Neural cell (in vitro differentiated cells): ENCODE data around the gene CD8A. TPM values are rescaled to one million over a fixed set of nuclear protein-coding genes. Genes with fewer than 3 reads are reported as not detected.

Experiments used
- H2AFZ ChIP-seq: fragments of 200-600, 300-800 bp; sonication (generic), shearing (Covaris generic); 2 replicates; pipeline ENCODE4 v1.6.0; 2014; ENCODE audit warnings: low read depth, mild to moderate bottlenecking, antibody characterized with exemption, low read length, moderate library complexity
- H3F3A ChIP-seq: fragments of 200-600 bp; shearing (Covaris generic); 2 replicates; pipeline ENCODE4 v1.6.1; 2016; ENCODE audit warnings: mild to moderate bottlenecking, moderate library complexity, mixed read lengths, antibody characterized with exemption, low read length; ENCODE audit not compliant: insufficient read depth, poor library complexity, severe bottlenecking
- H3K27ac ChIP-seq: fragments of 200-600, 300-800 bp; sonication (generic), shearing (Covaris generic); 2 replicates; pipeline ENCODE4 v1.5.1; 2014; ENCODE audit warnings: mild to moderate bottlenecking, low read length, moderate library complexity
- H3K27me3 ChIP-seq: fragments of 300-800, 200-600 bp; sonication (generic), shearing (Covaris generic); 2 replicates; pipeline ENCODE4 v1.6.0; 2014; ENCODE audit warnings: mild to moderate bottlenecking, low read depth, low read length, moderate library complexity; ENCODE audit not compliant: insufficient read depth
- H3K36me3 ChIP-seq: fragments of 300-800, 200-600 bp; sonication (generic), shearing (Covaris generic); 2 replicates; pipeline ENCODE4 v1.5.1; 2014; ENCODE audit warnings: mild to moderate bottlenecking, antibody characterized with exemption, low read length, moderate library complexity; ENCODE audit not compliant: insufficient read depth
- H3K4me2 ChIP-seq: fragments of 300-800, 200-600 bp; sonication (generic), shearing (Covaris generic); 2 replicates; pipeline ENCODE4 v1.6.0; 2014; ENCODE audit warnings: mild to moderate bottlenecking, low read length
- H3K4me3 ChIP-seq: fragments of 300-800, 200-600 bp; sonication (generic), shearing (Covaris generic); 2 replicates; pipeline ENCODE4 v1.5.1; 2014; ENCODE audit warnings: mild to moderate bottlenecking, low read length, moderate library complexity
- H3K79me2 ChIP-seq: fragments of 200-600 bp; shearing (Covaris generic); replicated peaks from 2 replicates; pipeline ENCODE4 v1.6.0; 2014; ENCODE audit warnings: mild to moderate bottlenecking, low read length, moderate library complexity; ENCODE audit not compliant: insufficient read depth
- H3K9ac ChIP-seq: fragments of 300-800, 200-600 bp; sonication (generic), shearing (Covaris generic); 2 replicates; pipeline ENCODE4 v1.6.1; 2016; ENCODE audit warnings: mild to moderate bottlenecking, low read length, mixed read lengths
- H3K9me2 ChIP-seq: fragments of 200-600 bp; shearing (Covaris generic); 2 replicates; pipeline ENCODE4 v1.6.1; 2016; ENCODE audit warnings: mild to moderate bottlenecking, low read length, mixed read lengths; ENCODE audit not compliant: insufficient read depth
- H3K9me3 ChIP-seq: fragments of 200-600, 300-800 bp; sonication (generic), shearing (Covaris generic); 2 replicates; pipeline ENCODE4 v1.6.1; 2016; ENCODE audit warnings: mild to moderate bottlenecking, mixed run types, low read length, moderate library complexity, mixed read lengths
- H4K20me1 ChIP-seq: fragments of 200-600 bp; shearing (Covaris generic); 2 replicates; pipeline ENCODE4 v1.6.1; 2016; ENCODE audit warnings: mild to moderate bottlenecking, mixed run types; ENCODE audit not compliant: insufficient read depth
- CTCF ChIP-seq: fragments of 450-650 bp; IDR thresholded peaks from 2 replicates; pipeline ENCODE4 v1.5.1; 2014; ENCODE audit warnings: antibody characterized with exemption, mild to moderate bottlenecking, moderate library complexity; ENCODE audit not compliant: poor library complexity, severe bottlenecking
- EP300 ChIP-seq: fragments of 450-650 bp; conservative IDR thresholded peaks from 2 replicates; pipeline ENCODE4 v1.6.1; 2014; ENCODE audit warnings: antibody characterized with exemption, mild to moderate bottlenecking, moderate library complexity; ENCODE audit not compliant: poor library complexity, severe bottlenecking
- EZH2 ChIP-seq: fragments of 200-600, 300-800 bp; shearing (Covaris generic), sonication (generic); IDR thresholded peaks from 2 replicates; pipeline ENCODE4 v1.6.1; 2014; ENCODE audit warnings: antibody characterized with exemption, low read length, borderline replicate concordance, mild to moderate bottlenecking; ENCODE audit not compliant: insufficient read depth, poor library complexity, severe bottlenecking
- MXI1 ChIP-seq: fragments of 450-650 bp; conservative IDR thresholded peaks from 2 replicates; pipeline ENCODE4 v1.6.1; 2014; ENCODE audit warnings: antibody characterized with exemption, mild to moderate bottlenecking; ENCODE audit not compliant: poor library complexity, severe bottlenecking
- POLR2AphosphoS5 ChIP-seq: IDR thresholded peaks from 2 replicates; pipeline ENCODE4 v1.6.1; 2012
- RAD21 ChIP-seq: fragments of 450-650 bp; conservative IDR thresholded peaks from 2 replicates; pipeline ENCODE4 v1.6.1; 2014; ENCODE audit warnings: antibody characterized with exemption, mild to moderate bottlenecking, moderate library complexity
- SMC3 ChIP-seq: fragments of 450-650 bp; conservative IDR thresholded peaks from 2 replicates; pipeline ENCODE4 v1.6.1; 2014; ENCODE audit warnings: antibody characterized with exemption, mild to moderate bottlenecking, moderate library complexity; ENCODE audit not compliant: poor library complexity
- TAF1 ChIP-seq: IDR thresholded peaks from 2 replicates; pipeline ENCODE4 v1.6.1; 2012; ENCODE audit warnings: low read depth
- polyA plus RNA-seq: library from polyadenylated mRNA; depleted of rRNA; stranded (reverse); fragments of >200 nt; gene quantifications from 2 replicates; pipeline ENCODE4 v1.2.3, GENCODE V29; 2014
- TF ChIP-seq, protein P1 (sequence below): IDR thresholded peaks from 2 replicates; pipeline ENCODE4 v1.6.1; 2012; ENCODE audit warnings: borderline replicate concordance

Gene CD8A
- polyA plus RNA-seq, 1 donor from 2014 or later, result 2.2 TPM

- no peaks in the 10 kb centered on the region for H3K79me2 ChIP-seq
- no peaks in the 10 kb centered on the region for H3K9me2 ChIP-seq
- H3K9ac ChIP-seq, result no peak overlapping the region
- no peaks in the 10 kb centered on the region for H3K9me3 ChIP-seq
- no peak overlapping the region for H3K4me2 ChIP-seq
- H2AFZ ChIP-seq, result no peak overlapping the region
- H3F3A ChIP-seq, result no peaks in the 10 kb centered on the region
- no peaks in the 10 kb centered on the region for H3K36me3 ChIP-seq
- H3K27me3 ChIP-seq, result no peaks in the 10 kb centered on the region
- no peak overlapping the region for H3K27ac ChIP-seq
- no peaks in the 10 kb centered on the region for H4K20me1 ChIP-seq
- no peak overlapping the region for H3K4me3 ChIP-seq
- TF ChIP-seq, protein P1, sequence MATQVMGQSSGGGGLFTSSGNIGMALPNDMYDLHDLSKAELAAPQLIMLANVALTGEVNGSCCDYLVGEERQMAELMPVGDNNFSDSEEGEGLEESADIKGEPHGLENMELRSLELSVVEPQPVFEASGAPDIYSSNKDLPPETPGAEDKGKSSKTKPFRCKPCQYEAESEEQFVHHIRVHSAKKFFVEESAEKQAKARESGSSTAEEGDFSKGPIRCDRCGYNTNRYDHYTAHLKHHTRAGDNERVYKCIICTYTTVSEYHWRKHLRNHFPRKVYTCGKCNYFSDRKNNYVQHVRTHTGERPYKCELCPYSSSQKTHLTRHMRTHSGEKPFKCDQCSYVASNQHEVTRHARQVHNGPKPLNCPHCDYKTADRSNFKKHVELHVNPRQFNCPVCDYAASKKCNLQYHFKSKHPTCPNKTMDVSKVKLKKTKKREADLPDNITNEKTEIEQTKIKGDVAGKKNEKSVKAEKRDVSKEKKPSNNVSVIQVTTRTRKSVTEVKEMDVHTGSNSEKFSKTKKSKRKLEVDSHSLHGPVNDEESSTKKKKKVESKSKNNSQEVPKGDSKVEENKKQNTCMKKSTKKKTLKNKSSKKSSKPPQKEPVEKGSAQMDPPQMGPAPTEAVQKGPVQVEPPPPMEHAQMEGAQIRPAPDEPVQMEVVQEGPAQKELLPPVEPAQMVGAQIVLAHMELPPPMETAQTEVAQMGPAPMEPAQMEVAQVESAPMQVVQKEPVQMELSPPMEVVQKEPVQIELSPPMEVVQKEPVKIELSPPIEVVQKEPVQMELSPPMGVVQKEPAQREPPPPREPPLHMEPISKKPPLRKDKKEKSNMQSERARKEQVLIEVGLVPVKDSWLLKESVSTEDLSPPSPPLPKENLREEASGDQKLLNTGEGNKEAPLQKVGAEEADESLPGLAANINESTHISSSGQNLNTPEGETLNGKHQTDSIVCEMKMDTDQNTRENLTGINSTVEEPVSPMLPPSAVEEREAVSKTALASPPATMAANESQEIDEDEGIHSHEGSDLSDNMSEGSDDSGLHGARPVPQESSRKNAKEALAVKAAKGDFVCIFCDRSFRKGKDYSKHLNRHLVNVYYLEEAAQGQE, result no peak
- TF ChIP-seq MXI1 (no peak), CTCF (no peak), TAF1 (no peak), SMC3 (no peak), EZH2 (no peak)
These were observed 15.5 kb upstream of the CD8A start for GRCh38 chr2:86806059-86806857.

- no peak overlapping the region for H3K9ac ChIP-seq
- H3K27me3 ChIP-seq, result no peaks in the 10 kb centered on the region
- no peak overlapping the region for H3K4me2 ChIP-seq
- no peaks in the 10 kb centered on the region for H4K20me1 ChIP-seq
- H3K9me2 ChIP-seq, result no peaks in the 10 kb centered on the region
- peaks cover 3% of the 10 kb centered on the region for H3K9me3 ChIP-seq
- no peak for TF ChIP-seq RAD21
- TF ChIP-seq TAF1, result no peak
- TF ChIP-seq CTCF, result no peak
- TF ChIP-seq, protein P1, result no peak
- no peak for TF ChIP-seq MXI1
- TF ChIP-seq EZH2, result no peak
- no peak for TF ChIP-seq POLR2AphosphoS5
- no peak for TF ChIP-seq EP300
- no peak overlapping the region for H2AFZ ChIP-seq
- no peak overlapping the region for H3K27ac ChIP-seq
- H3K36me3 ChIP-seq, result no peaks in the 10 kb centered on the region
- no peaks in the 10 kb centered on the region for H3K79me2 ChIP-seq
- H3F3A ChIP-seq, result no peaks in the 10 kb centered on the region
- no peak overlapping the region for H3K4me3 ChIP-seq
These were observed 10.3 kb upstream of the CD8A start for GRCh38 chr2:86800856-86801567.
